Prostate gland (tissue), 2 donors: Measurements from ENCODE around the gene ANTKMT.

Experiments used
- CTCF ChIP-seq, 4 experiments: fragments of 200-600 bp in 2 of 4; fragments of 450-650 bp in 2 of 4; sonication (generic) in 2 of 4; IDR thresholded peaks; 1 replicate in 3 of 4; 2 replicates in 1 of 4; pipeline ENCODE4 v1.5.1; 2016 to 2019; ENCODE audit warnings: antibody characterized with exemption in 4 of 4, mild to moderate bottlenecking in 2 of 4, moderate library complexity in 2 of 4
- POLR2A ChIP-seq: fragments of 450-650 bp; IDR thresholded peaks from one replicate; pipeline ENCODE4 v1.6.1; 2016; ENCODE audit warnings: antibody characterized with exemption, mild to moderate bottlenecking
- POLR2AphosphoS5 ChIP-seq: sonication (generic); formaldehyde crosslinking; IDR thresholded peaks from one replicate; pipeline ENCODE4 v1.6.1; 2017; ENCODE audit warnings: antibody characterized with exemption

DNA sequence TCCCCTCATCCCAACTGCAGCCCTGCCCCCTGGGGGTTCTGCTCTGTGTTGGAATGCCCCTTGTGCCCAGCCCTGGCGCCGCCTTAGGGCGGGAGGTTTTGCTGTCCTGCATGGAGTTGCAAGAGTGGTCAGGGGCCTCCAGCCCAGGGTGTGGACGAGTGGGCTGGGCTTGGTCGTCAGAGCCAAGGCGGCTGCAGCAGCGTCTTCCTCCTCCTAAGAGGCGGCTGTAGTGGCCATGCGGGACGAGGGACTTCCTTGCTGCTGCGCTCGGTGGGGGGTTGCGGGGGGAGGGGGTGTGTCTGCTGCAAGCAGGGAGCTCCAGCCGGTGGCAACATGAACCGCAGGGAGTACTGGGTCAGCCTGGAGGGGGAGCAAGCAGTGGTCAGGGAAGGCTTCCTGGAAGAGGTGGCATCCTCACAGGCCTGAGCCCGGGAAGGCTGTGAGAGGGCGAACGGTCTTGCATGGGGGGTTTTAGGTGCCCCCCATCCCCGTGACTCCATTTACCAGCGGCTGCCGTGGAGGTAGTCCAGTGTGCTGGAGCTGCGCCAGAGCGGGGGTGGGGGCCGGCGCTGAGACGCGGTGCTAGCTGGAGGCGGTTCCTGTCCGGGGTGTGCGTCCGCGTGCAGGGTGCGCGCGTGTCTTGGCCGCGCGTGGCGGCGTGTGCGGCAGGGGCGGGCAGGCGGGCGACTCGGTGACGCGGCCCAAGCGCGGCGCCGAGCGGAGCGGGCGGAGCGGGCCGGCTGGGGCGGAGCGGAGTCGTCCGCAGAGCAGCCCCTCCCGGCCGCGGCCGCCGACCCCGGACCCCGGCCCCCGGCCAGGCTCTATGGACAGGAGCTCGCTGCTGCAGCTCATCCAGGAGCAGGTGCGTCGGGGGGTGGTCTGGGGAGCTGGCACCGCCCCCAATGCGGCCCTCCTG lies 45.7 kb upstream of the ANTKMT start, which contains the start of gene RHBDL1:
- TF ChIP-seq CTCF (IDR thresholded peaks at IDR 0.05): no peak
- TF ChIP-seq POLR2A: no peak
- no peak for TF ChIP-seq POLR2AphosphoS5
